D721Med (cell line): ENCODE measurements around the gene EEF1A2.

ENCODE experiments used
- DNase-seq: peaks from one replicate; pipeline ENCODE4 v3.0.0; 2011; ENCODE audit warnings: low spot score; ENCODE audit not compliant: insufficient read length
- FAIRE-seq: peaks from 2 replicates; lab custom pipeline; 2011; peaks lifted over from hg19 to GRCh38; lab: Jason Lieb, UNC
- TF ChIP-seq, protein P1 (sequence below): IDR thresholded peaks from 2 replicates; pipeline ENCODE4 v1.5.1; 2012; ENCODE audit warnings: mild to moderate bottlenecking, control low read depth; ENCODE audit not compliant: insufficient read depth; ENCODE audit errors: missing control alignments

Gene EEF1A2

GRCh38 chr20:63501818-63502670 lies 3.2 kb upstream of the EEF1A2 start:
- TF ChIP-seq, protein P1, sequence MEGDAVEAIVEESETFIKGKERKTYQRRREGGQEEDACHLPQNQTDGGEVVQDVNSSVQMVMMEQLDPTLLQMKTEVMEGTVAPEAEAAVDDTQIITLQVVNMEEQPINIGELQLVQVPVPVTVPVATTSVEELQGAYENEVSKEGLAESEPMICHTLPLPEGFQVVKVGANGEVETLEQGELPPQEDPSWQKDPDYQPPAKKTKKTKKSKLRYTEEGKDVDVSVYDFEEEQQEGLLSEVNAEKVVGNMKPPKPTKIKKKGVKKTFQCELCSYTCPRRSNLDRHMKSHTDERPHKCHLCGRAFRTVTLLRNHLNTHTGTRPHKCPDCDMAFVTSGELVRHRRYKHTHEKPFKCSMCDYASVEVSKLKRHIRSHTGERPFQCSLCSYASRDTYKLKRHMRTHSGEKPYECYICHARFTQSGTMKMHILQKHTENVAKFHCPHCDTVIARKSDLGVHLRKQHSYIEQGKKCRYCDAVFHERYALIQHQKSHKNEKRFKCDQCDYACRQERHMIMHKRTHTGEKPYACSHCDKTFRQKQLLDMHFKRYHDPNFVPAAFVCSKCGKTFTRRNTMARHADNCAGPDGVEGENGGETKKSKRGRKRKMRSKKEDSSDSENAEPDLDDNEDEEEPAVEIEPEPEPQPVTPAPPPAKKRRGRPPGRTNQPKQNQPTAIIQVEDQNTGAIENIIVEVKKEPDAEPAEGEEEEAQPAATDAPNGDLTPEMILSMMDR = no peak
- DNase-seq (peak; percentile 94), FAIRE-seq (no peak)

GRCh38 chr20:63500902-63501817 lies 2.3 kb upstream of the EEF1A2 start:
- DNase-seq = no peak
- TF ChIP-seq, protein P1 = no peak
- FAIRE-seq = no peak

DNA sequence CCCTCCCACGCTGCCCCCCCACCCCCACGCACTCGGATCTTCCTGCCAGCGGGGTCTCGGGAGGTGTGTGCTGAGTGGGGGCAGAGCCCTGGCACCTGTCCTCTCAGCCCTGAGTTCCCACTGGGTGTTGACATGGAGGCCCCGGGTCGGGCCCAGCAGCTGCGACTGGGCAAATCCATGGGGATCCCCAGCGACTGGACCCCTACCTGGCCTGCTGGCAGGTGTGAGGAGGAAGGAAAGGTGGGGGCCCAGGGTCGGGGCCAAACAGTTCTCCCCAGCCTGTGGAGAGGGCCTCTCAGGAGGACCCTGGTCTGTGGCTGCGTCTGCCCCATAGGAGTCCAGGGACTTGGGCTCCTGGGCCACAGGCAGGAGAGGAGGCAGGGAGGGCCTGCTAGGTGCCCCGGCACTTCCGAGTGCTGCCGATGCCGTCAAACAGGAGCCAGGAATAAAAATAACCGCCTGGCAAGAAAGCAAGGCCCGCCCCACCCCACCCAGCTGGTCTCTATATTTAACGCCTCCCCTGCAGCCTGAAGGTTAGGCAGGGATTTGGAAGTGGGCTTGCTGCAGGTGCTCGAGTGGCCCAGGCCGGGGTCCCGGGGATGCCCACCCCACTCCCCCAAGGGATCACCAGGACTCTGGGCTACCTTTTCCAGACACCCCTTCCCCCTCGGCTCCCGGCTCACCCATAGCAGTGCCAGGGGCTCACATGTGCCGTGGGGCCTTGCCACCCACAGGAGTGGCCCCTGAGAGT lies 1.4 kb upstream of the EEF1A2 start:
- FAIRE-seq = no peak
- no peak for DNase-seq
- TF ChIP-seq, protein P1 = no peak

- FAIRE-seq (no peak), DNase-seq (no peak)
- TF ChIP-seq, protein P1 = no peak
Measured at GRCh38 chr20:63499338-63499969, 571 bp upstream of the EEF1A2 start.

DNA sequence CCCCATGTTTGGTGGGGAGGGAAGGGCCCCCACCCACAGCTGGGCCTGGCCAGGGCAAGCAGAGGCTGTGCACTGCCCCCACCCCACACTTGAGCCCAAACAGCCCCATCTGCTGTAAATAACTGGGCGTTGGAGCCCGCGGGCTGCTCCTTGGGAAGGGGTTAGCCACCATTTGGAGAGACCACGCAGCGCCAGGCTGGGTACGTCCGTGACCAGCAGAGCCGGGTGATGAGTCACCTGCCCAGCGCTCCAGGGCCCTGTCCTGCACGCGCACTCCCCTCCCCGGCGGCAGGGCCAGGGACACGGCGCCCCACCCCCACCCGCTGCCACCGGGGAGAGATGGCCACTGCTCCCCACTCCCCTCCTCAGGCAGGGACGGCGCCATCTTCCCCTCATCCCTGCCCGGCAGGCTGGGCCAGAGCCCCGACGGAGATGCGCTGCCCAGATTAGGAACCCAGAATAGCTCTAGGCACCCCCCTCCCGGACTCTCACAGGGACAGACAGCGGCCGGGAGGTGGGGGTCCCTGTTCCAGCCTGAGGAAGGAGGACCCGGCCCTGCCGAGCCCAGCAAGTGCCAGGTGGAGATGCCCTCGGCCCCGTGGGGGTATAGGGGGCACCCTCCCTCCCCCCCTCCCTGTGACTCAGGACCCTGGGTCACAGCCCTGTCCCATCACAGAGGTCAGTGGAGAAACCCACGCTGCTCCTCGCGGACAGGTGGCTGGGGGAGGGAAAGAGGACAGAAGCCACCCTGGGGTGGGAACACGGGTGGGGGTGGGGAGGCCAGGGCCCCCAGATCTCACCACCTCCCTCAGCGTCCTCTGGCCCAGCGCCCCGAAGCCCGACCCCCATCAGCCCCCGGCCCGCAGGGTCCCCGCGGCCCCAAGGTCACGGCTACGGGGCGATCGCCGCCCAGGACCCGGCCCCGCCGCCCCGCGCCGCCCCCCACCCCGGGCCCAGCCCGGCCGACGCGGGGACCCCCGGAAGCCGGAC lies 642 bp downstream of the EEF1A2 start:
- TF ChIP-seq, protein P1 = no peak
- FAIRE-seq (no peak), DNase-seq (no peak)
